HepG2 (cell line): ENCODE results near the gene GADD45G. TPM values are rescaled to one million over a fixed set of nuclear protein-coding genes. Genes with fewer than 3 reads are reported as not detected.

Experiments
- BRF2 ChIP-seq: sonication (generic); formaldehyde crosslinking; IDR thresholded peaks from 2 replicates; pipeline ENCODE4 v1.8.1; 2022; ENCODE audit warnings: mild to moderate bottlenecking, missing genetic modification reagents
- HNRNPL ChIP-seq: fragments of 200-400 bp; formaldehyde crosslinking; IDR thresholded peaks from 2 replicates; pipeline ENCODE4 v1.6.1; 2017; ENCODE audit warnings: mild to moderate bottlenecking, low read depth, low read length
- PBX2 ChIP-seq: IDR thresholded peaks from 2 replicates; pipeline ENCODE4 v1.6.1; 2016; ENCODE audit warnings: control low read depth
- SALL1 ChIP-seq: sonication (generic); formaldehyde crosslinking; IDR thresholded peaks from 2 replicates; pipeline ENCODE4 v1.8.0; 2022; ENCODE audit warnings: mild to moderate bottlenecking, missing genetic modification reagents
- SALL2 ChIP-seq: sonication (generic); formaldehyde crosslinking; IDR thresholded peaks from 2 replicates; pipeline ENCODE4 v1.8.1; 2023; ENCODE audit warnings: mild to moderate bottlenecking, missing genetic modification reagents, inconsistent platforms
- SP2 ChIP-seq: sonication (generic); formaldehyde crosslinking; IDR thresholded peaks from 2 replicates; pipeline ENCODE4 v1.5.1; 2020; ENCODE audit warnings: mild to moderate bottlenecking, missing genetic modification reagents
- ZNF280D ChIP-seq: sonication (generic); formaldehyde crosslinking; IDR thresholded peaks from 2 replicates; pipeline ENCODE4 v1.5.1; 2020; ENCODE audit warnings: mild to moderate bottlenecking, missing genetic modification reagents
- ZNF564 ChIP-seq: sonication (generic); formaldehyde crosslinking; IDR thresholded peaks from 2 replicates; pipeline ENCODE4 v1.8.1; 2023; ENCODE audit warnings: mild to moderate bottlenecking, missing genetic modification reagents
- ZNF775 ChIP-seq: sonication (generic); formaldehyde crosslinking; IDR thresholded peaks from 2 replicates; pipeline ENCODE4 v1.4.0; 2020; ENCODE audit warnings: missing genetic modification reagents, mild to moderate bottlenecking, moderate library complexity, borderline replicate concordance
- ZSCAN30 ChIP-seq: sonication (generic); formaldehyde crosslinking; IDR thresholded peaks from 2 replicates; pipeline ENCODE4 v1.5.0; 2020; ENCODE audit warnings: mild to moderate bottlenecking, missing genetic modification reagents
- polyA plus RNA-seq, 8 experiments: library from polyadenylated mRNA; depleted of rRNA in 3 of 8; stranded (reverse) in 7 of 8; unstranded in 1 of 8; fragments of >200 nt; fragmentation: Illumina TruSeq in 4 of 8; extraction: Trizol in 4 of 8; gene quantifications; 2 replicates each; pipeline versions ENCODE4 v1.2.1 to v1.2.3, GENCODE V29; 2011 to 2016; ENCODE audit warnings: low read depth in 4 of 8, missing spikeins in 1 of 8, mixed read lengths in 1 of 8; ENCODE audit not compliant: insufficient read depth in 1 of 8
- total RNA-seq, 5 experiments: library from RNA; depleted of rRNA; stranded (reverse); fragments of >200 nt; fragmentation: Illumina TruSeq; extraction: Trizol; gene quantifications; 2 replicates each; pipeline ENCODE4 v1.2.3, GENCODE V29; 2016; ENCODE audit warnings: low read depth in 1 of 5
- TF ChIP-seq, protein P1 (sequence below): fragments of 450-650 bp; IDR thresholded peaks from 2 replicates; pipeline ENCODE4 v1.6.1; 2017
- TF ChIP-seq, protein P2 (sequence below): sonication (generic); formaldehyde crosslinking; IDR thresholded peaks from 2 replicates; pipeline ENCODE4 v1.9.0; 2021; ENCODE audit warnings: missing genetic modification reagents, mild to moderate bottlenecking, borderline replicate concordance
- TF ChIP-seq, protein P3 (sequence below): sonication (generic); formaldehyde crosslinking; IDR thresholded peaks from 2 replicates; pipeline ENCODE4 v1.4.0; 2020; ENCODE audit warnings: missing genetic modification reagents

GADD45G gene
- total and polyA plus RNA-seq, 2 of the 13 experiments (the other 11 are each of a cell fraction or from before 2014, with no cell fraction given): not detected

DNA sequence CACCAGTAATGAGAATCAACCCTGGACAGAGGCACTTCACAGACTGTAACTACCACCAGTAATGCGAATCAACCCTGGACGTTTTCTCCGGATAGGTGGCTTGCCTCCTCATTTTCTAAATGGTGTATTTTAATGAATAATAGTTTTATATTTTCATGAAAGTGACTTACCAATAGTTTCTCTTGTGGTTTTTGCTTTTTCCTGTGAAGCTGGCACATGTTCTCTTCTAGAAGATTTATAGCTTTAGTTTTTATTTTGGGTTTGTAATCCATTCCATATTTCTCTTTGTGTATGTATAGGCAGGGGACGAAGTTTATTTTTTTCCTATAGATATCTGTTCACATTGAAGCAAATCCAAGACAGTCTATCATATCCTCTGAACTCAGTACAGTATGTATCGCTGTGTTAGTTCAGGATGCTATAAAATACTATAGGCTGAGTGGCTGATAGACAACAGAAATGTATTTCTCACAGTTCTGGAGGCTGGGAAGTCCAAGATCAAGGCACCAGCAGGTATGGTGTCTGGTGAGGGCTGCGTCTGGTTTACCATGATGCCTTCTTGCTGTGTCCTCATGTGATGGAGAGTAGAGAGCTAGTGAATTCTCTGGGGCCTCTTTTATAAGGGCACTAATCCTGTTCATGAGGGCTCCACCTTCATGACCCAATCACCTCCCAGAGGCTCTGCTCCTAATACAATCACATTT lies 46.5 kb upstream of the GADD45G start (continued):
- TF ChIP-seq SP2 (CRISPR knock-in tag) (no peak), ZNF775 (CRISPR knock-in tag) (no peak), ZSCAN30 (CRISPR knock-in tag) (no peak), BRF2 (CRISPR knock-in tag) (no peak), SALL2 (CRISPR knock-in tag) (no peak), SALL1 (CRISPR knock-in tag) (no peak), ZNF280D (CRISPR knock-in tag) (no peak), HNRNPL (no peak), ZNF564 (peak; percentile 97), PBX2 (CRISPR knock-in tag) (no peak)
- TF ChIP-seq, protein P1, sequence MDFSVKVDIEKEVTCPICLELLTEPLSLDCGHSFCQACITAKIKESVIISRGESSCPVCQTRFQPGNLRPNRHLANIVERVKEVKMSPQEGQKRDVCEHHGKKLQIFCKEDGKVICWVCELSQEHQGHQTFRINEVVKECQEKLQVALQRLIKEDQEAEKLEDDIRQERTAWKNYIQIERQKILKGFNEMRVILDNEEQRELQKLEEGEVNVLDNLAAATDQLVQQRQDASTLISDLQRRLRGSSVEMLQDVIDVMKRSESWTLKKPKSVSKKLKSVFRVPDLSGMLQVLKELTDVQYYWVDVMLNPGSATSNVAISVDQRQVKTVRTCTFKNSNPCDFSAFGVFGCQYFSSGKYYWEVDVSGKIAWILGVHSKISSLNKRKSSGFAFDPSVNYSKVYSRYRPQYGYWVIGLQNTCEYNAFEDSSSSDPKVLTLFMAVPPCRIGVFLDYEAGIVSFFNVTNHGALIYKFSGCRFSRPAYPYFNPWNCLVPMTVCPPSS: no peak
- TF ChIP-seq, protein P2, sequence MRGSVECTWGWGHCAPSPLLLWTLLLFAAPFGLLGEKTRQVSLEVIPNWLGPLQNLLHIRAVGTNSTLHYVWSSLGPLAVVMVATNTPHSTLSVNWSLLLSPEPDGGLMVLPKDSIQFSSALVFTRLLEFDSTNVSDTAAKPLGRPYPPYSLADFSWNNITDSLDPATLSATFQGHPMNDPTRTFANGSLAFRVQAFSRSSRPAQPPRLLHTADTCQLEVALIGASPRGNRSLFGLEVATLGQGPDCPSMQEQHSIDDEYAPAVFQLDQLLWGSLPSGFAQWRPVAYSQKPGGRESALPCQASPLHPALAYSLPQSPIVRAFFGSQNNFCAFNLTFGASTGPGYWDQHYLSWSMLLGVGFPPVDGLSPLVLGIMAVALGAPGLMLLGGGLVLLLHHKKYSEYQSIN (CRISPR knock-in tag): no peak
- TF ChIP-seq, protein P3, sequence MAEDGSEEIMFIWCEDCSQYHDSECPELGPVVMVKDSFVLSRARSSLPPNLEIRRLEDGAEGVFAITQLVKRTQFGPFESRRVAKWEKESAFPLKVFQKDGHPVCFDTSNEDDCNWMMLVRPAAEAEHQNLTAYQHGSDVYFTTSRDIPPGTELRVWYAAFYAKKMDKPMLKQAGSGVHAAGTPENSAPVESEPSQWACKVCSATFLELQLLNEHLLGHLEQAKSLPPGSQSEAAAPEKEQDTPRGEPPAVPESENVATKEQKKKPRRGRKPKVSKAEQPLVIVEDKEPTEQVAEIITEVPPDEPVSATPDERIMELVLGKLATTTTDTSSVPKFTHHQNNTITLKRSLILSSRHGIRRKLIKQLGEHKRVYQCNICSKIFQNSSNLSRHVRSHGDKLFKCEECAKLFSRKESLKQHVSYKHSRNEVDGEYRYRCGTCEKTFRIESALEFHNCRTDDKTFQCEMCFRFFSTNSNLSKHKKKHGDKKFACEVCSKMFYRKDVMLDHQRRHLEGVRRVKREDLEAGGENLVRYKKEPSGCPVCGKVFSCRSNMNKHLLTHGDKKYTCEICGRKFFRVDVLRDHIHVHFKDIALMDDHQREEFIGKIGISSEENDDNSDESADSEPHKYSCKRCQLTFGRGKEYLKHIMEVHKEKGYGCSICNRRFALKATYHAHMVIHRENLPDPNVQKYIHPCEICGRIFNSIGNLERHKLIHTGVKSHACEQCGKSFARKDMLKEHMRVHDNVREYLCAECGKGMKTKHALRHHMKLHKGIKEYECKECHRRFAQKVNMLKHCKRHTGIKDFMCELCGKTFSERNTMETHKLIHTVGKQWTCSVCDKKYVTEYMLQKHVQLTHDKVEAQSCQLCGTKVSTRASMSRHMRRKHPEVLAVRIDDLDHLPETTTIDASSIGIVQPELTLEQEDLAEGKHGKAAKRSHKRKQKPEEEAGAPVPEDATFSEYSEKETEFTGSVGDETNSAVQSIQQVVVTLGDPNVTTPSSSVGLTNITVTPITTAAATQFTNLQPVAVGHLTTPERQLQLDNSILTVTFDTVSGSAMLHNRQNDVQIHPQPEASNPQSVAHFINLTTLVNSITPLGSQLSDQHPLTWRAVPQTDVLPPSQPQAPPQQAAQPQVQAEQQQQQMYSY (CRISPR knock-in tag): no peak
